Smooth muscle cell (in vitro differentiated cells): Measurements from ENCODE around the gene OXTR. TPM values are rescaled to one million over a fixed set of nuclear protein-coding genes. Genes with fewer than 3 reads are reported as not detected.

ENCODE experiments used
- DNase-seq: peaks from one replicate; lab custom pipeline; 2025; ENCODE audit not compliant: unreplicated experiment; lab: John Stamatoyannopoulos, UW
- H2AFZ ChIP-seq: fragments of 200-600 bp; sonication (generic); 2 replicates; pipeline ENCODE4 v1.6.0; 2016; ENCODE audit warnings: antibody characterized with exemption, low read depth, mild to moderate bottlenecking
- H3F3A ChIP-seq: fragments of 200-600 bp; sonication (generic); 2 replicates; pipeline ENCODE4 v1.6.0; 2017; ENCODE audit warnings: antibody characterized with exemption, low read depth
- H3K27ac ChIP-seq: fragments of 200-600 bp; sonication (generic); 2 replicates; pipeline ENCODE4 v1.5.1; 2016; ENCODE audit warnings: low read depth, mild to moderate bottlenecking
- H3K27me3 ChIP-seq: fragments of 200-600 bp; sonication (generic); 2 replicates; pipeline ENCODE4 v1.6.1; 2016; ENCODE audit warnings: low read depth, mild to moderate bottlenecking
- H3K36me3 ChIP-seq: fragments of 200-600 bp; sonication (generic); 2 replicates; pipeline ENCODE4 v1.5.1; 2016; ENCODE audit warnings: low read depth
- H3K4me1 ChIP-seq: fragments of 200-600 bp; sonication (generic); 2 replicates; pipeline ENCODE4 v1.5.1; 2016; ENCODE audit warnings: low read depth
- H3K4me2 ChIP-seq: fragments of 200-600 bp; sonication (generic); 2 replicates; pipeline ENCODE4 v1.6.0; 2016; ENCODE audit warnings: mild to moderate bottlenecking
- H3K4me3 ChIP-seq: fragments of 200-600 bp; sonication (generic); 2 replicates; pipeline ENCODE4 v1.5.1; 2016; ENCODE audit warnings: mild to moderate bottlenecking
- H3K79me2 ChIP-seq: fragments of 200-600 bp; sonication (generic); 2 replicates; pipeline ENCODE4 v1.6.0; 2016; ENCODE audit warnings: low read depth, mild to moderate bottlenecking
- H3K9ac ChIP-seq: fragments of 200-600 bp; sonication (generic); 2 replicates; pipeline ENCODE4 v1.6.0; 2016; ENCODE audit warnings: low read depth
- H3K9me3 ChIP-seq: fragments of 200-600 bp; sonication (generic); replicated peaks from 2 replicates; pipeline ENCODE4 v1.5.1; 2016; ENCODE audit warnings: low read depth
- H4K20me1 ChIP-seq: fragments of 200-600 bp; sonication (generic); 2 replicates; pipeline ENCODE4 v1.6.0; 2016; ENCODE audit warnings: low read depth
- WGBS: methylation state at CpG from one replicate; pipeline ENCODE4 v1.1.7; 2016; ENCODE audit warnings: low lambda C conversion rate; 5-methylcytosine and 5-hydroxymethylcytosine counted together
- polyA plus RNA-seq: library from polyadenylated mRNA; unstranded; fragments of >200 nt; fragmentation: Nextera tagmentation; extraction: Ambion mirVana; gene quantifications from 2 replicates; pipeline ENCODE4 v1.2.1, GENCODE V29; 2016
- total RNA-seq: library from RNA; depleted of rRNA; stranded (reverse); fragments of >200 nt; gene quantifications from 2 replicates; pipeline ENCODE4 v1.2.3, GENCODE V29; 2014
- TF ChIP-seq, protein P1 (sequence below): fragments of 200-600 bp; sonication (generic); IDR thresholded peaks from 2 replicates; pipeline ENCODE4 v1.5.1; 2017; ENCODE audit warnings: borderline replicate concordance, mild to moderate bottlenecking, antibody characterized with exemption; ENCODE audit not compliant: insufficient read depth, poor library complexity, severe bottlenecking

The OXTR gene
- total RNA-seq (1.1 and 2.0 TPM in 2 replicates), polyA plus RNA-seq (0.54 and 1.5 TPM in 2 replicates)

DNA sequence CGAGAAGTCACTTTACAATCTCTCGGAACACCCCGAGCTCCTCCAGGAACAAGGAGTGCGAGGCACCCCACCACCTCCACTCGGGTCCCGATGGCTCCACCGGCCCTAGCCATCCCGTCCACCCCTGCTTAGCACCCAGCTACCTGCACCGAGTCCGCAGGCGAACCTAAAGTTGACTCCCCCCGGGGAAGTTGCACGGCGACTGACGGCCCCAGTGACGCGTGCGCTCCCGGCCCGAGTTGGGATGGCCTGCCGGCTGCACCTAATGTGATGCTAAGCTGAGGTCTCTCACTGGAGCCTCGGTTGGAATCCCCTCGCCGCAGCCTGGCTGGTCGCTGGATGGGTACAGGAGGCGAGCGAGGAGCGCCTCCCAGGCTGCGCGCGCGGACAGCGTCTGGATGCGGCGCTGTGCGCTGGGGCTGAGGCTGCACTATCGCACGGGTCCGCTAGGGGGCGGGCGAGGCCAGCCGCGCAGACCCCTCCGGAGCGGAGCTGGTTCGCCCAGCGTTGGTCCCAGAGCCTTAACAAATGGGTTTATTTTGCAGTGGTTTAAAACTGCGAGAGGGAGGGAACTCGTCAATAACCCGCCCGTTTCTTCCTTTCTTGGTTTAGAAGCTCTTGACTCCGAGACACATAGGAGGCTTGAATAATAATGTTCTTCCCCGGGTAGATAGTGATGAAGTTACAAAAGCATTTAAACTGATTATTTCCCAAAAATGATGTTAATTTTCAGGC, at the start of gene OXTR:
Gene OXTR, minus strand, starts transcription at position 526 of the 735 bp plus-strand sequence. CDS start 1,426 bp downstream, outside the sequence.
- Histone ChIP-seq H3K27me3 (peaks cover 26% of the 10 kb centered on the region), H4K20me1 (no peaks in the 10 kb centered on the region), H3K9me3 (no peaks in the 10 kb centered on the region), H3K4me3 (peak within 1 kb of the TSS; percentile 51), H3K79me2 (no peaks in the 10 kb centered on the region), H2AFZ (peak within 1 kb of the TSS; percentile 77), H3K36me3 (no peaks in the 10 kb centered on the region), H3F3A (no peaks in the 10 kb centered on the region), H3K4me1 (no peaks in the 10 kb centered on the region), H3K4me2 (peak within 1 kb of the TSS; percentile 90), H3K27ac (no peak within 1 kb of the TSS), H3K9ac (no peak within 1 kb of the TSS)
- TF ChIP-seq, protein P1, sequence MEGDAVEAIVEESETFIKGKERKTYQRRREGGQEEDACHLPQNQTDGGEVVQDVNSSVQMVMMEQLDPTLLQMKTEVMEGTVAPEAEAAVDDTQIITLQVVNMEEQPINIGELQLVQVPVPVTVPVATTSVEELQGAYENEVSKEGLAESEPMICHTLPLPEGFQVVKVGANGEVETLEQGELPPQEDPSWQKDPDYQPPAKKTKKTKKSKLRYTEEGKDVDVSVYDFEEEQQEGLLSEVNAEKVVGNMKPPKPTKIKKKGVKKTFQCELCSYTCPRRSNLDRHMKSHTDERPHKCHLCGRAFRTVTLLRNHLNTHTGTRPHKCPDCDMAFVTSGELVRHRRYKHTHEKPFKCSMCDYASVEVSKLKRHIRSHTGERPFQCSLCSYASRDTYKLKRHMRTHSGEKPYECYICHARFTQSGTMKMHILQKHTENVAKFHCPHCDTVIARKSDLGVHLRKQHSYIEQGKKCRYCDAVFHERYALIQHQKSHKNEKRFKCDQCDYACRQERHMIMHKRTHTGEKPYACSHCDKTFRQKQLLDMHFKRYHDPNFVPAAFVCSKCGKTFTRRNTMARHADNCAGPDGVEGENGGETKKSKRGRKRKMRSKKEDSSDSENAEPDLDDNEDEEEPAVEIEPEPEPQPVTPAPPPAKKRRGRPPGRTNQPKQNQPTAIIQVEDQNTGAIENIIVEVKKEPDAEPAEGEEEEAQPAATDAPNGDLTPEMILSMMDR, result peak; percentile 100
- peak; percentile 41 for DNase-seq
- 11% methylated on average over 53 of the region's 53 CpGs for WGBS

DNA sequence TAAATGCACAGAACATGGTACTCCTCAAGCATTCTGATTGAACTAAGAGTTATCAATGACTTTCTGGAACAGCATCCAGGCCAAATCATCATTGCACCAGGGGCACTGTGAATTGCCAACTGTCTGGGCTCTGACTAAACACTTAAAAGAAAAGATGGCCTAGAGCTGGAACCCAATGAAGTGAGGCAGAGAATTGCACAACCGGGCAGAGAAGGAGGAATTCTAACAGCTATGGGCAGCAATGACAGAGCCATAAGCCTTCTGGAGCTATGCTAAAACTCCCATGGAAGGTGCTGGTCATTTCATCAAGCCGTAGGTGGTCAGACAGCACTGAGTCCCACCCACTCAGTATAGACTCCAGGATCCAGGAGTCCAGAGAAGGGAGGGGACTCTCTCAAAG, 48.1 kb upstream of the OXTR start:
- TF ChIP-seq, protein P1, result no peak
- Histone ChIP-seq H3K4me3 (no peak overlapping the region), H4K20me1 (no peaks in the 10 kb centered on the region), H3K36me3 (no peaks in the 10 kb centered on the region), H3K27ac (no peak overlapping the region), H2AFZ (no peak overlapping the region), H3K9me3 (peaks cover 10% of the 10 kb centered on the region), H3K4me1 (no peaks in the 10 kb centered on the region), H3K4me2 (no peak overlapping the region), H3K79me2 (no peaks in the 10 kb centered on the region), H3F3A (no peaks in the 10 kb centered on the region), H3K27me3 (no peaks in the 10 kb centered on the region), H3K9ac (no peak overlapping the region)
- DNase-seq, result no peak
- WGBS, result 100% methylated on average over 2 of the region's 2 CpGs

DNA sequence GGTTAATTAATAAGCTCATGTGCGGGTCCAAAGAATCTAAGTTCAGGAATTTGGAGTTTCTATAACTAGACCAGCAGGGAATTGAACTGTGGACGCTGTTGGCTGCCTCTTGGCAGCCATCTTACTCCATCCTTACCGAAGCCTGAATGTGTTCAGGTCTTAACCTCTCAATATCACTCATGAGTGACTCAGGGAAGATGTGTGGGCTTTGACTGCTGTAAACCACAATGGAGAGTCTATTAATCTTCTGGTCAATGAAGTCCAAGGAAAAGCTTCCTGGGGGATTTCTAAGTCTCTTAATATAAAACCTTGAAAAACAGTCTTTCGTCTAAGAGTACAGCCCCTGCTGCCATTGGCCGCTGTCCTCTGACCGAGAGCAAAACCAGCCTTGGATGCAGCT, 46.7 kb upstream of the OXTR start:
- TF ChIP-seq, protein P1, result no peak
- H3K4me2 ChIP-seq, result no peak overlapping the region

DNA sequence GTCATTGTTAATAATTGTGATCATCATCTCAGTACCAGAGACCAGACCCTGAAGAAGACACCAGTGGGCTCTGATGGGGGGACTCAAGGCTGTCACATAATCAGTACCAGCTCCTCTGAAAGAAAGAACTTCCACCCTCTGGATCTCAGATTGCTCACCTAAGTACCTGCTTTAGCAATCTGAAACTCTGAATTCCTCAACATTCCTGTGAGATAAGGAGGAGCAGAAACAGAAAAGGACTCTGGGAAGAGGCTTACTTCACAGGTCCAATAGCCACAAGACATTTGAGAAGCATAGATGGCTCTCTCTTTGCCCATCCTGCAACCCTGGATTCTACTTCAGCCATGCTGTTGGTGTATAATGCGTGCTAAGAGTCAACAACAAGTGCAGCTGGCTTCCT, 44.0 kb upstream of the OXTR start:
- Histone ChIP-seq H3K9me3 (no peaks in the 10 kb centered on the region), H3K4me2 (no peak overlapping the region), H4K20me1 (no peaks in the 10 kb centered on the region), H3K4me3 (no peak overlapping the region), H3K9ac (no peak overlapping the region), H3K36me3 (no peaks in the 10 kb centered on the region), H3K79me2 (no peaks in the 10 kb centered on the region), H3F3A (no peaks in the 10 kb centered on the region), H3K4me1 (no peaks in the 10 kb centered on the region), H3K27ac (no peak overlapping the region), H3K27me3 (no peaks in the 10 kb centered on the region), H2AFZ (no peak overlapping the region)
- DNase-seq, result no peak
- WGBS, result 90% methylated on average over 1 of the region's 1 CpG
- TF ChIP-seq, protein P1, result no peak

More for the DNA sequence above, 46.7 kb upstream of the OXTR start:
- H3K4me1 ChIP-seq, result no peaks in the 10 kb centered on the region
- peaks cover 10% of the 10 kb centered on the region for H3K9me3 ChIP-seq
- DNase-seq, result no peak
- no peaks in the 10 kb centered on the region for H4K20me1 ChIP-seq
- no peaks in the 10 kb centered on the region for H3K36me3 ChIP-seq
- H3K9ac ChIP-seq, result no peak overlapping the region
- H2AFZ ChIP-seq, result no peak overlapping the region
- no peak overlapping the region for H3K27ac ChIP-seq
- no peak overlapping the region for H3K4me3 ChIP-seq
- no peaks in the 10 kb centered on the region for H3F3A ChIP-seq
- 94% methylated on average over 6 of the region's 6 CpGs for WGBS
- no peaks in the 10 kb centered on the region for H3K79me2 ChIP-seq
- no peaks in the 10 kb centered on the region for H3K27me3 ChIP-seq
